ENCODE measurements around the gene ZDHHC1. TPM values are rescaled to one million over a fixed set of nuclear protein-coding genes. Genes with fewer than 3 reads are reported as not detected.

The ZDHHC1 gene, protein sequence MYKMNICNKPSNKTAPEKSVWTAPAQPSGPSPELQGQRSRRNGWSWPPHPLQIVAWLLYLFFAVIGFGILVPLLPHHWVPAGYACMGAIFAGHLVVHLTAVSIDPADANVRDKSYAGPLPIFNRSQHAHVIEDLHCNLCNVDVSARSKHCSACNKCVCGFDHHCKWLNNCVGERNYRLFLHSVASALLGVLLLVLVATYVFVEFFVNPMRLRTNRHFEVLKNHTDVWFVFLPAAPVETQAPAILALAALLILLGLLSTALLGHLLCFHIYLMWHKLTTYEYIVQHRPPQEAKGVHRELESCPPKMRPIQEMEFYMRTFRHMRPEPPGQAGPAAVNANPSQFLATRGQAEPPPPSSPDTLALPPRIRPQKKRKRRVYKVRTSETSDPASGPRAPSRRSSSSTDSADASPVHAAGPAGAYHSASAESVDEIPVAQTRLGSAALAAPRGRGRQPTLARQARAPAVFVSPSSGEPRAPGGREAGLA
- total RNA-seq (not detected), polyA plus RNA-seq (under 1 TPM in 1 of 4 donors, not detected in 3; 0.60 TPM)

DNA sequence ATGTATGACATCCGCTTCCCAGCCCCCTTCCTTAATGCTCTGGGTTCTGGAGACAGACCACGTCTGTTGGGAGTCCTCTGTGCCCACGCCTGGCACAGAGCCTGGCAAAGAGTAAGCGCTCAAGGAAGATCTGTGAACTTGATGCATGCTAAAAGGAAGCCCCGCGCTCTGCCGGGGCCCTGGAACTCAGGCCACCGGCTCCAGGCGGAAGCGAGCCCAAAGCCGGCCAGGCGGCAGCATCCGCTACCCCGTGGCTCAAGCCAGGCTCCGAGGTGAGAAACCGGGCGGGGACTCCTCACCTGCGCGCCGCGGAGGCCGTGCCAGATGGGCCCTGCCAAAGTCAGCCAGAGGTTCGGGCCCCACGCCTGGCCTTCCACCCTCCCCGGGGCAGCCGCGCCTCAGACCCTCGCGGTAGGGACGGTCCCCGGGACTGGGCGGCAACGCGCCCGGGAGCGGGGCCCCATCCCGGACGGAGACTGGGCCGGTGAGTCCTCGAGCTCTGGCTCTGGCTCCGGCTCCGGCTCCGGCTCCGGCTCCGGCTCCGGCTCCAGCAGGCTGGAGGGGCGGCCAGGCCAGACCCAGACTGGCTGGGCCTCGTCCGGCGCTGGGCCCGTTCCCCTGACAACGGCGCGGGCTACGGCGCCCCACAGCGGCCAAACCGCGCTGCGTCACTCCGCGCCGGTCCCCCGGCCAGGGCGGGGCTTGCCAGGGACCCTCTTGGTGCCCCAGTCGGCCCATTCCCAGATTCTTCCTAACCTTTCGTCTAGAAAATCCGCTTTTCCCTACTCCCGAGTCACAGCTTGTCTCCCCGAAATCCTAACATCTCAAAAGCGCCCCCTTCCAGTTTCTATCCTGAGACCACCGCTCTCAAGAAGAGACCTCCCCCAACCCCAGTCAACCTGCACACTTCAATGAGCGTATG lies at the start of gene ZDHHC1:
Gene ZDHHC1, minus strand, starts transcription at position 606 of the 922 bp plus-strand sequence. CDS start 8,702 bp downstream, outside the sequence.
- Mint-ChIP-seq H3K27ac (no peak within 1 kb of the TSS), H3K4me3 (peak within 1 kb of the TSS; percentile 50 to 87 (median 66)), H3K4me1 (peaks cover 0 to 15% (median 8%) of the 10 kb centered on the region in 4 donors), H3K27me3 (peaks cover 52% of the 10 kb centered on the region), H3K36me3 (no peaks in the 10 kb centered on the region), H3K9me3 (no peaks in the 10 kb centered on the region)
- Histone ChIP-seq H3K27me3 (ENCODE audit: control insufficient read depth, insufficient read depth, low read length) (peaks cover 19% of the 10 kb centered on the region), H3K36me3 (ENCODE audit: control insufficient read depth, insufficient read depth, low read length) (no peaks in the 10 kb centered on the region), H3K27ac (ENCODE audit: insufficient read depth, low read length, poor library complexity, severe bottlenecking) (no peak within 1 kb of the TSS), H3K9me3 (ENCODE audit: control insufficient read depth in 2 of 2, low read length in 2 of 2) (no peaks in the 10 kb centered on the region), H3K4me1 (ENCODE audit: control insufficient read depth, insufficient read depth, low read length, poor library complexity, severe bottlenecking) (peaks cover 10% of the 10 kb centered on the region), H3K4me3 (ENCODE audit: low read depth, low read length) (no peak within 1 kb of the TSS)
- ATAC-seq (ENCODE audit: low read depth in 2 of 2), result peak; percentile 66 to 68
- DNase-seq, result no peak

DNA sequence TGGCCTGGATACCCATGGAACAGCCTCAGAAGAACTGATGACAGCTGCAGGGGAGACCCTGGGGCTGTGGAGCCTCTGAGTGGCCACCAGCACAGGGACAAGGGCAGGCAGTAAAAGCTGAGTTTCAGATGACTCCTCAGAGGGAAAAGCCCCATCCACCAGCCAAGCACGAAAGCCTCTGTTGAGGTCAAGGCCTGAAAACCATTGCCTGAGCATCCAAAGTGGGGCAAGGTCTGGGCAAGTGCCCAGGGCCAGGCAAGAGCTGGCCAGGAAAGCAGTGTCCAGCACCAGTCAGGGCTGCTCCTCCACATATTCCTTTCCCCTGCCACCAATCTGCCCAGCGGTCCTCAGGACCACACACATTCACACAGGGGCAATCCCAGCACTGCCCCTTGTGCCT lies 48.3 kb upstream of the ZDHHC1 start:
- Histone ChIP-seq H3K27me3 (ENCODE audit: control insufficient read depth, insufficient read depth, low read length) (no peaks in the 10 kb centered on the region), H3K9me3 (ENCODE audit: control insufficient read depth in 2 of 2, low read length in 2 of 2) (no peaks in the 10 kb centered on the region), H3K36me3 (ENCODE audit: control insufficient read depth, insufficient read depth, low read length) (peaks cover 7% of the 10 kb centered on the region), H3K4me1 (ENCODE audit: control insufficient read depth, insufficient read depth, low read length, poor library complexity, severe bottlenecking) (peaks cover 3% of the 10 kb centered on the region), H3K4me3 (ENCODE audit: low read depth, low read length) (no peak overlapping the region), H3K27ac (ENCODE audit: insufficient read depth, low read length, poor library complexity, severe bottlenecking) (no peak overlapping the region)
- peaks cover under 1 to 50% (median 12%) of the 10 kb centered on the region in 4 donors for H3K4me1 Mint-ChIP-seq
- no peaks in the 10 kb centered on the region for H3K36me3 Mint-ChIP-seq
- ATAC-seq (ENCODE audit: low read depth in 2 of 2) (no peak), DNase-seq (no peak)
- H3K4me3 Mint-ChIP-seq, result no peak overlapping the region
- H3K27ac Mint-ChIP-seq, result peak overlapping the region in 1 of 3 donors; percentile 69
- no peaks in the 10 kb centered on the region for H3K9me3 Mint-ChIP-seq
- H3K27me3 Mint-ChIP-seq, result no peaks in the 10 kb centered on the region

DNA sequence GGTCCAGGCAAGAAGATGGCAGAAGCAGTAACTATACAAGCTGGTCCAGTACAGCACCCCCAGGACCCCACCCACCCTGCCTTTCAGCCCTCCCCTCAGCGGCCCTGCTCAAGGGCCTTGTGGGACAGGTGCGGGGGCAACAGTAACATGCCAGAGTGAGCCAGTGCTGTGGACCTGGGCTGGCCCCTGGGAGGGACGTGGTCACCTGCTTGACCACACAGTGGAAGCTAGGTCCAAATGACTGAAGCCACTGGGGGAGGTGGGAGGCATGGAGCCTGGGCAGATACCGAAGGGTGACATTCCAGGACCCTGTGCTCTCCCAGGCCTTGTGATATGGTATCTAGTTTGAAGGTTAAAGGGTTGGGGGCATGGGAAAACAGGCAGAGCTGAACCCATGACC lies 47.4 kb upstream of the ZDHHC1 start:
- Mint-ChIP-seq H3K9me3 (no peaks in the 10 kb centered on the region), H3K27me3 (no peaks in the 10 kb centered on the region), H3K4me1 (peaks cover 0 to 50% (median 12%) of the 10 kb centered on the region in 4 donors), H3K27ac (peak overlapping the region in 1 of 3 donors; percentile 69), H3K4me3 (no peak overlapping the region), H3K36me3 (no peaks in the 10 kb centered on the region)
- ATAC-seq (ENCODE audit: low read depth in 2 of 2), result no peak
- no peaks in the 10 kb centered on the region for H3K9me3 ChIP-seq (ENCODE audit: control insufficient read depth in 2 of 2, low read length in 2 of 2)
- no peak overlapping the region for H3K4me3 ChIP-seq (ENCODE audit: low read depth, low read length)
- H3K27ac ChIP-seq (ENCODE audit: insufficient read depth, low read length, poor library complexity, severe bottlenecking), result no peak overlapping the region
- DNase-seq, result no peak
- H3K4me1 ChIP-seq (ENCODE audit: control insufficient read depth, insufficient read depth, low read length, poor library complexity, severe bottlenecking), result peaks cover 3% of the 10 kb centered on the region
- peaks cover 7% of the 10 kb centered on the region for H3K36me3 ChIP-seq (ENCODE audit: control insufficient read depth, insufficient read depth, low read length)
- no peaks in the 10 kb centered on the region for H3K27me3 ChIP-seq (ENCODE audit: control insufficient read depth, insufficient read depth, low read length)

DNA sequence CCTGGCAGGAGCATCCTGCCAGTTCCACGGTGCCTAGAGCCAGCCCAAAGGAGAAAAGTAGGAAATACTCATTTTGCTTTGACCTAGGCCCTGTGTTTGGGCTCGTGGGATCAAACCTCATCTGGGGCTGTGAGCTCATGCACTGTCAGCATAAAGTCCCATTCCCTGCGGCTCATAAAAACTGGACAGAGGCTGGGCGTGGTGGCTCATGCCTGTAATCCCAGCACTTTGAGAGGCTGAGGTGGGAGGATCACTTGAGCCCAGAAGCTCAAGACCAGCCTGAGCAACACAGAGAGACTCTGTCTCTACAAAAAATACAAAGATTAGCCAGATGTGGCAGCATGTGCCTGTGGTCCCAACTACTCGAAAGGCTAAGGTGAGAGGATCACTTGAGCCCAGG lies 46.8 kb upstream of the ZDHHC1 start:
- no peak overlapping the region for H3K4me3 ChIP-seq (ENCODE audit: low read depth, low read length)
- no peak overlapping the region for H3K4me3 Mint-ChIP-seq
- H3K9me3 ChIP-seq (ENCODE audit: control insufficient read depth in 2 of 2, low read length in 2 of 2), result no peaks in the 10 kb centered on the region
- H3K4me1 Mint-ChIP-seq, result peaks cover 0 to 46% (median 9%) of the 10 kb centered on the region in 4 donors
- no peaks in the 10 kb centered on the region for H3K9me3 Mint-ChIP-seq
- no peak for ATAC-seq (ENCODE audit: low read depth in 2 of 2)
- no peak for DNase-seq
- H3K36me3 ChIP-seq (ENCODE audit: control insufficient read depth, insufficient read depth, low read length), result peaks cover 7% of the 10 kb centered on the region
- H3K27me3 Mint-ChIP-seq, result no peaks in the 10 kb centered on the region
- H3K27ac Mint-ChIP-seq, result no peak overlapping the region
- peaks cover 3% of the 10 kb centered on the region for H3K4me1 ChIP-seq (ENCODE audit: control insufficient read depth, insufficient read depth, low read length, poor library complexity, severe bottlenecking)
- no peaks in the 10 kb centered on the region for H3K27me3 ChIP-seq (ENCODE audit: control insufficient read depth, insufficient read depth, low read length)
- no peaks in the 10 kb centered on the region for H3K36me3 Mint-ChIP-seq
- H3K27ac ChIP-seq (ENCODE audit: insufficient read depth, low read length, poor library complexity, severe bottlenecking), result no peak overlapping the region

DNA sequence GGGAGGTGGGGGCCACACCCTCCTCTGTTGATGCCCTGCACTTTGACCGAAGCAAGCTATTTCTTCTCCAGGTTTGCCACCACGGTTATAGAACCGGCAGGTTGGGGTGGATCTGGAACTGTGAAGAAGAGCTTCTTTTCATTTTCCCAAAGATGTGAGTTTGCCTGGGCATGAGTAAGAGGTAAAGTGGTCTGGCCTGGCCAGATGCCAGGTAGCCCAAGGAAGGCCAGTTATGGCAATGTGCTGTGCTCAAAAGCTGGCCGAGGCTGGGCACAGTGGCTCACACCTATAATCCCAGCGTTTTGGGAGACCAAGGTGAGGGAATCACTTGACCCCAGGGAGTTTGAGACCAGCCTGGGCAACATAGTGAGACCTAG lies 46.0 kb upstream of the ZDHHC1 start:
- H3K27me3 ChIP-seq (ENCODE audit: control insufficient read depth, insufficient read depth, low read length), result no peaks in the 10 kb centered on the region
- H3K9me3 Mint-ChIP-seq, result no peaks in the 10 kb centered on the region
- H3K27ac ChIP-seq (ENCODE audit: insufficient read depth, low read length, poor library complexity, severe bottlenecking), result no peak overlapping the region
- no peaks in the 10 kb centered on the region for H3K36me3 Mint-ChIP-seq
- H3K27ac Mint-ChIP-seq, result no peak overlapping the region
- no peaks in the 10 kb centered on the region for H3K27me3 Mint-ChIP-seq
- H3K4me3 Mint-ChIP-seq, result no peak overlapping the region
- H3K4me1 ChIP-seq (ENCODE audit: control insufficient read depth, insufficient read depth, low read length, poor library complexity, severe bottlenecking), result peaks cover 3% of the 10 kb centered on the region
- H3K4me1 Mint-ChIP-seq, result peaks cover 0 to 39% (median 5%) of the 10 kb centered on the region in 4 donors
- ATAC-seq (ENCODE audit: low read depth in 2 of 2), result no peak
- H3K9me3 ChIP-seq (ENCODE audit: control insufficient read depth in 2 of 2, low read length in 2 of 2), result no peaks in the 10 kb centered on the region
- no peak for DNase-seq
- H3K36me3 ChIP-seq (ENCODE audit: control insufficient read depth, insufficient read depth, low read length), result peaks cover 7% of the 10 kb centered on the region
- no peak overlapping the region for H3K4me3 ChIP-seq (ENCODE audit: low read depth, low read length)

DNA sequence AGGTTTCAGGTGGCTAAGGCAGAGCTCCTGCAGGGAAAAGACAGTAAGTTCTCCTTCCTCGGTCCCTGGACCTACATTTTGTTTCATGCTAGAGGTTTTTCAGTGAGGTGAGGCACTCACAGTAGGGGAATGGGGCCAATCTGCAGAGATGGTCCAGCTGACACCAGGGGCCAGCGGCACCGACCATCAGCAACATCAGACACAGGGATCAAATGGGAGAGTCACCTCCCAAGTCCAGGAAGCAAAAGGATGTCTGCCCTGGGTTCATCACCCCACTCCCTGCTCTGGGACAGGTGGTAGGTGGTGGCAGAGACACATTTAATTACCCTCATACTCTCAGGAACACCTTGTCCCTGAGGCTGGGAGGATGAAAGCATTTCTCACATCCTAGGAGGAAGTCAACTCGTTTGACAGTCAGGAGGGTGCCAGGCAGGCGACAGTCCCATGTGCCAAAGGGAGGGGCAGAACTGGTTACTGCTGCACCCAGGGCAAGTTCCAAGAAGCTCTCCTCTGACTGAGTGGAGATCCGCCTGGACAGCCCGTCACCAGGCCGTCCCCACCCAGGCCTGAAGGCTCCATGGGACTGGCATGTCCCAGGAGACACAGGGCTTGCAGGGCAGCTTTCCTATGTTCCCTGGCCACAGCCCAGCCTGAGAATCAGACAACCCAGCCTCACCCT lies 45.5 kb upstream of the ZDHHC1 start:
- Mint-ChIP-seq H3K4me3 (no peak overlapping the region), H3K27me3 (no peaks in the 10 kb centered on the region), H3K9me3 (no peaks in the 10 kb centered on the region), H3K27ac (peak overlapping the region in 2 of 3 donors; percentile 17 to 59), H3K4me1 (peaks cover 0 to 40% (median 5%) of the 10 kb centered on the region in 4 donors), H3K36me3 (no peaks in the 10 kb centered on the region)
- no peaks in the 10 kb centered on the region for H3K27me3 ChIP-seq (ENCODE audit: control insufficient read depth, insufficient read depth, low read length)
- peaks cover 7% of the 10 kb centered on the region for H3K36me3 ChIP-seq (ENCODE audit: control insufficient read depth, insufficient read depth, low read length)
- no peak overlapping the region for H3K27ac ChIP-seq (ENCODE audit: insufficient read depth, low read length, poor library complexity, severe bottlenecking)
- H3K9me3 ChIP-seq (ENCODE audit: control insufficient read depth in 2 of 2, low read length in 2 of 2), result no peaks in the 10 kb centered on the region
- H3K4me1 ChIP-seq (ENCODE audit: control insufficient read depth, insufficient read depth, low read length, poor library complexity, severe bottlenecking), result peaks cover 3% of the 10 kb centered on the region
- DNase-seq, result no peak
- no peak overlapping the region for H3K4me3 ChIP-seq (ENCODE audit: low read depth, low read length)
- no peak for ATAC-seq (ENCODE audit: low read depth in 2 of 2)

DNA sequence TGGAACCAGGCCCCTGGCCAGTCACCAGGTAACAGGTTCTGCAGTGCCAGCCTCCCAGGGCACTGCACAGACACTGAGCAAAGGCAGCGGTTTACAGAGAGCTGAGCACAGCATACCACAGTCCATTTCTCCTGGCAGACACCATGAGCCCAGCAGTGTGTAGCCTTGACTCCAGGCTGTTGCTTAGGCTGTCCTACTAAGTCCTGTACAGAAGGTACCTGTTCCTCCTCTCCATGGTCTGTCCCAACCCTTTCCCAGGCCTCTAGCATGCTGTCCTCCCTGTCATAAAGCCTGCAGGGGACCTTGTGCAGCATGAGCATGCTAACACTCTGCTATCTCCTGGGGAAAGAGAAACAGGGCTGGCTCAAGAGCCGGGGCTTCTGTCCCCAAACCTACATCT lies 44.7 kb upstream of the ZDHHC1 start:
- no peak for ATAC-seq (ENCODE audit: low read depth in 2 of 2)
- no peaks in the 10 kb centered on the region for H3K9me3 ChIP-seq (ENCODE audit: control insufficient read depth in 2 of 2, low read length in 2 of 2)
- Mint-ChIP-seq H3K9me3 (no peaks in the 10 kb centered on the region), H3K4me1 (peaks cover 0 to 38% (median 10%) of the 10 kb centered on the region in 4 donors), H3K36me3 (no peaks in the 10 kb centered on the region), H3K27me3 (no peaks in the 10 kb centered on the region), H3K4me3 (no peak overlapping the region), H3K27ac (peak overlapping the region in 1 of 3 donors; percentile 17)
- peaks cover 7% of the 10 kb centered on the region for H3K36me3 ChIP-seq (ENCODE audit: control insufficient read depth, insufficient read depth, low read length)
- H3K27ac ChIP-seq (ENCODE audit: insufficient read depth, low read length, poor library complexity, severe bottlenecking), result no peak overlapping the region
- H3K4me3 ChIP-seq (ENCODE audit: low read depth, low read length), result no peak overlapping the region
- no peak for DNase-seq
- no peaks in the 10 kb centered on the region for H3K27me3 ChIP-seq (ENCODE audit: control insufficient read depth, insufficient read depth, low read length)
- peaks cover 3% of the 10 kb centered on the region for H3K4me1 ChIP-seq (ENCODE audit: control insufficient read depth, insufficient read depth, low read length, poor library complexity, severe bottlenecking)

Measured in CD4-positive, CD25-positive, alpha-beta regulatory T cell (primary cell).